B cell (primary cell): Measurements from ENCODE around the gene GPC5. TPM values are rescaled to one million over a fixed set of nuclear protein-coding genes. Genes with fewer than 3 reads are reported as not detected.
"Not testable (repeated sequence)": the region's sequence is repeated elsewhere in the genome, so short reads cannot be mapped to it uniquely, and the experiment has no call there.

Experiments
- ATAC-seq: fragments of 200-7000 bp; cut with Tn5 transposase; one replicate; pipeline ENCODE4 v1.10.0; 2021; ENCODE audit warnings: low read depth, mild to moderate bottlenecking, moderate number of reproducible peaks, moderate library complexity
- CTCF ChIA-PET: fragments of 350-600 bp; sonication (Branson Sonifier 250); formaldehyde crosslinking; loops from one replicate; lab custom pipeline; 2021; ENCODE audit warnings: antibody characterized with exemption, inconsistent platforms; lab: Charles Lee
- POLR2A ChIA-PET: fragments of 350-600 bp; sonication (Branson Sonifier 250); formaldehyde crosslinking; loops from one replicate; lab custom pipeline; 2021; ENCODE audit warnings: antibody characterized with exemption; lab: Charles Lee
- DNase-seq: peaks from one replicate; pipeline ENCODE4 v3.0.0; 2013
- H2AFZ ChIP-seq: 2 replicates; pipeline ENCODE4 v1.6.1; 2012; ENCODE audit warnings: mild to moderate bottlenecking, low read depth, low read length; ENCODE audit not compliant: insufficient read depth, poor library complexity, severe bottlenecking
- H3K27ac ChIP-seq, 2 donors: 1 replicate in 1 of 2; 2 replicates in 1 of 2; pipeline ENCODE4 v1.5.1; 2012 to 2013; ENCODE audit warnings: low read length in 2 of 2, mild to moderate bottlenecking in 2 of 2, moderate library complexity in 1 of 2
- H3K27me3 ChIP-seq, 4 experiments: fragments of 200-600 bp in 1 of 4; sonication (generic) in 1 of 4; replicated peaks in 1 of 4; 1 replicate in 2 of 4; 2 replicates in 2 of 4; pipeline versions ENCODE4 v1.6.1 to v1.7.0; 2013 to 2016; ENCODE audit warnings: low read length in 3 of 4, mild to moderate bottlenecking in 2 of 4, mixed read lengths in 1 of 4, moderate library complexity in 1 of 4; ENCODE audit not compliant: insufficient read depth in 4 of 4, control insufficient read depth in 3 of 4; ENCODE audit errors: control extremely low read depth in 1 of 4
- H3K36me3 ChIP-seq, 2 experiments: replicated peaks in 1 of 2; 1 replicate in 1 of 2; 2 replicates in 1 of 2; pipeline versions ENCODE4 v1.6.1 to v1.7.1; 2013; ENCODE audit warnings: low read length in 1 of 2; ENCODE audit not compliant: insufficient read depth in 2 of 2, control insufficient read depth in 1 of 2; ENCODE audit errors: control extremely low read depth in 1 of 2, extremely low read depth in 1 of 2
- H3K4me1 ChIP-seq, 2 donors: fragments of 200-600 bp in 1 of 2; sonication (generic) in 1 of 2; 1 replicate in 1 of 2; 2 replicates in 1 of 2; pipeline versions ENCODE4 v1.5.1 to v1.6.1; 2013 to 2017; ENCODE audit warnings: low read length in 2 of 2; ENCODE audit not compliant: control insufficient read depth in 2 of 2, insufficient read depth in 2 of 2
- H3K4me2 ChIP-seq: replicated peaks from 2 replicates; pipeline ENCODE3; 2012; ENCODE audit warnings: mild to moderate bottlenecking, low read depth, low read length; ENCODE audit not compliant: poor library complexity, severe bottlenecking
- H3K4me3 ChIP-seq, 5 experiments: fragments of 200-600 bp in 1 of 5; sonication (generic) in 1 of 5; 1 replicate in 3 of 5; 2 replicates in 2 of 5; pipeline versions ENCODE4 v1.5.1 to v1.7.0; 2011 to 2016; ENCODE audit warnings: low read length in 4 of 5, mild to moderate bottlenecking in 4 of 5, low read depth in 2 of 5, control low read depth in 1 of 5, moderate library complexity in 1 of 5; ENCODE audit not compliant: insufficient read depth in 1 of 5; ENCODE audit errors: control extremely low read depth in 1 of 5, extremely low read depth in 1 of 5
- H3K79me2 ChIP-seq: fragments of 200-600 bp; sonication (generic); one replicate; pipeline ENCODE4 v1.6.0; 2016; ENCODE audit warnings: low read length; ENCODE audit not compliant: control insufficient read depth, insufficient read depth
- H3K9ac ChIP-seq: fragments of 200-600 bp; sonication (generic); 2 replicates; pipeline ENCODE4 v1.6.1; 2017; ENCODE audit warnings: mild to moderate bottlenecking, low read length, moderate library complexity
- H3K9me3 ChIP-seq, 3 donors: one replicate each; pipeline versions ENCODE4 v1.6.1 to v1.7.1; 2013; ENCODE audit warnings: low read length in 2 of 3; ENCODE audit not compliant: control insufficient read depth in 2 of 3, insufficient read depth in 1 of 3; ENCODE audit errors: control extremely low read depth in 1 of 3
- H4K20me1 ChIP-seq: 2 replicates; pipeline ENCODE4 v1.6.0; 2012; ENCODE audit warnings: mild to moderate bottlenecking, low read length; ENCODE audit not compliant: insufficient read depth, control insufficient read depth, poor library complexity, severe bottlenecking
- H3K27ac Mint-ChIP-seq: one replicate; pipeline ENCODE4 v1.8.0; 2021; ENCODE audit warnings: mixed read lengths
- H3K27me3 Mint-ChIP-seq: one replicate; pipeline ENCODE4 v1.8.0; 2021; ENCODE audit warnings: mixed read lengths
- H3K4me1 Mint-ChIP-seq: one replicate; pipeline ENCODE4 v1.8.0; 2021; ENCODE audit warnings: mixed read lengths
- H3K4me3 Mint-ChIP-seq: one replicate; pipeline ENCODE4 v1.8.0; 2021; ENCODE audit warnings: mixed read lengths
- H3K9me3 Mint-ChIP-seq: one replicate; pipeline ENCODE4 v1.8.0; 2022; ENCODE audit warnings: mixed read lengths; ENCODE audit not compliant: insufficient read depth
- CTCF ChIP-seq: fragments of 200-600 bp; IDR thresholded peaks from one replicate; pipeline ENCODE4 v1.8.0; 2022; ENCODE audit warnings: antibody characterized with exemption, mild to moderate bottlenecking
- EZH2 ChIP-seq: IDR thresholded peaks from 2 replicates; pipeline ENCODE4 v1.6.1; 2012; ENCODE audit warnings: borderline replicate concordance, low read depth, mild to moderate bottlenecking, moderate library complexity, low read length; ENCODE audit not compliant: insufficient read depth, poor library complexity, severe bottlenecking
- WGBS: methylation state at CpG from one replicate; pipeline ENCODE4 v1.1.5; 2013; ENCODE audit warnings: missing lambda C conversion rate; ENCODE audit not compliant: insufficient coverage; 5-methylcytosine and 5-hydroxymethylcytosine counted together
- intact Hi-C: fragments of 100-400 bp; cut with micrococcal nuclease; formaldehyde crosslinking; loops from one replicate; pipeline ENCODE4 v1.10.0; 2022
- polyA plus RNA-seq: library from polyadenylated mRNA; depleted of rRNA; stranded (reverse); fragments of >200 nt; gene quantifications from 2 replicates; pipeline ENCODE4 v1.2.3, GENCODE V29; 2012
- total RNA-seq, 2 donors: library from RNA; stranded (reverse); fragments of 120-200 nt in 1 of 2; gene quantifications; 1 replicate in 1 of 2; 2 replicates in 1 of 2; pipeline versions ENCODE4 v1.2.3 to v1.2.4, GENCODE V29; 2013 to 2022

The GPC5 gene
- total and polyA plus RNA-seq, 2 donors (not counting 1 experiment from before 2014, with no cell fraction given), result 0.15 to 0.30 TPM

DNA sequence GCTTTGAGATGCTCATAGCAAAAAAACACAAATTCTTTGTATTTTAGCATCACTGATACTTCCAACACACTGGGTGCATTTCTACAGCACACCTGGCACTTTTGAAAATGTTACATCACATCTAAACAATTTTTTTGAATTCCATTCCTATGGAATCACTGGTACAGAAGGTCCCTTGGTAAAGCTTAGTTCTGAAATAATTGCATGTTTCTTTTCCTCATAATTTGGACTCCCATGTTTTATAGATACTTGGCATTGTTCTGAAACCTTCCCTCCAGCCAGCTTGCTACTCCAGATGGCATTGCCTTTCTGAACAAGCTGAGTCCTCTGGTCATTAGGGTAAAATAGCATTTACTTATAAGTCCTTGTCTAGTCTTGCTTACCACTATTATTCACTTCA lies 1346.8 kb downstream of the GPC5 start:
- DNase-seq, result no peak
- Histone ChIP-seq H3K79me2 (no peaks in the 10 kb centered on the region), H3K4me3 (no peak overlapping the region), H3K4me2 (no peak overlapping the region), H3K27me3 (no peaks in the 10 kb centered on the region), H3K27ac (no peak overlapping the region), H3K4me1 (no peaks in the 10 kb centered on the region), H3K9ac (no peak overlapping the region), H3K9me3 (peaks cover 0 to 2% (median 0%) of the 10 kb centered on the region in 3 donors), H2AFZ (no peak overlapping the region), H3K36me3 (no peaks in the 10 kb centered on the region), H4K20me1 (no peaks in the 10 kb centered on the region)
- ChIA-PET POLR2A (no interaction called here), CTCF (no interaction called here)
- no peak overlapping the region for H3K27ac Mint-ChIP-seq
- H3K9me3 Mint-ChIP-seq, result no peaks in the 10 kb centered on the region
- H3K4me3 Mint-ChIP-seq, result no peak overlapping the region
- ATAC-seq, result no peak
- H3K27me3 Mint-ChIP-seq, result no peaks in the 10 kb centered on the region
- no peaks in the 10 kb centered on the region for H3K4me1 Mint-ChIP-seq
- intact Hi-C loops, result no loop called here
- TF ChIP-seq CTCF, result no peak
- TF ChIP-seq EZH2, result no peak

- H3K27ac Mint-ChIP-seq, H4K20me1 ChIP-seq, H3K4me1 ChIP-seq, H3K27me3 Mint-ChIP-seq, H3K27ac ChIP-seq, CTCF ChIA-PET, H3K4me3 Mint-ChIP-seq, H3K9me3 ChIP-seq, ATAC-seq, POLR2A ChIA-PET, H3K9me3 Mint-ChIP-seq, H3K79me2 ChIP-seq, H3K9ac ChIP-seq, H2AFZ ChIP-seq, H3K27me3 ChIP-seq, H3K36me3 ChIP-seq, DNase-seq, H3K4me2 ChIP-seq, H3K4me1 Mint-ChIP-seq, intact Hi-C loops, H3K4me3 ChIP-seq: not testable (repeated sequence)
- WGBS, result 95% methylated on average over 7 of the region's 12 CpGs
These were observed 1354.3 kb downstream of the GPC5 start for GRCh38 chr13:92752705-92753104.
